HepG2 (cell line): ENCODE results near the gene BSN. TPM values are rescaled to one million over a fixed set of nuclear protein-coding genes. Genes with fewer than 3 reads are reported as not detected.
A peak's percentile ranks its signal among the peaks of the same experiment; 100 is the strongest.

Experiments used
- ARNT ChIP-seq: fragments of 450-650 bp; IDR thresholded peaks from 2 replicates; pipeline ENCODE4 v1.6.1; 2017
- CBFB ChIP-seq: sonication (generic); formaldehyde crosslinking; IDR thresholded peaks from 2 replicates; pipeline ENCODE4 v1.4.0; 2020; ENCODE audit warnings: missing genetic modification reagents
- DZIP1 ChIP-seq: sonication (generic); formaldehyde crosslinking; IDR thresholded peaks from 2 replicates; pipeline ENCODE4 v1.5.0; 2020; ENCODE audit warnings: mild to moderate bottlenecking, missing genetic modification reagents
- GFI1 ChIP-seq: sonication (generic); formaldehyde crosslinking; IDR thresholded peaks from 2 replicates; pipeline ENCODE4 v1.5.0; 2020; ENCODE audit warnings: missing genetic modification reagents, mild to moderate bottlenecking, borderline replicate concordance
- GPN1 ChIP-seq: sonication (generic); formaldehyde crosslinking; IDR thresholded peaks from 2 replicates; pipeline ENCODE4 v1.5.1; 2020; ENCODE audit warnings: missing genetic modification reagents, borderline replicate concordance
- HMGXB4 ChIP-seq, 2 experiments: sonication (generic) in 1 of 2; formaldehyde crosslinking in 1 of 2; IDR thresholded peaks; 2 replicates each; pipeline versions ENCODE4 v1.4.0 to v1.6.1; 2018 to 2020; ENCODE audit warnings: missing genetic modification reagents in 2 of 2, borderline replicate concordance in 1 of 2, low read depth in 1 of 2, mild to moderate bottlenecking in 1 of 2, missing biosample characterization in 1 of 2
- KDM5B ChIP-seq: sonication (generic); formaldehyde crosslinking; IDR thresholded peaks from 2 replicates; pipeline ENCODE4 v1.4.0; 2020; ENCODE audit warnings: missing genetic modification reagents, mild to moderate bottlenecking, borderline replicate concordance
- NCOA5 ChIP-seq: sonication (generic); formaldehyde crosslinking; IDR thresholded peaks from 2 replicates; pipeline ENCODE4 v1.4.0; 2020; ENCODE audit warnings: missing genetic modification reagents
- PBX2 ChIP-seq: IDR thresholded peaks from 2 replicates; pipeline ENCODE4 v1.6.1; 2016; ENCODE audit warnings: control low read depth
- POLR2G ChIP-seq: fragments of 200-400 bp; formaldehyde crosslinking; IDR thresholded peaks from 2 replicates; pipeline ENCODE4 v1.6.1; 2018; ENCODE audit warnings: mild to moderate bottlenecking, low read depth, low read length, moderate library complexity
- RXRB ChIP-seq: IDR thresholded peaks from 2 replicates; pipeline ENCODE4 v1.6.1; 2016; ENCODE audit warnings: borderline replicate concordance, missing genetic modification reagents, missing compliant biosample characterization
- THYN1 ChIP-seq: sonication (generic); formaldehyde crosslinking; IDR thresholded peaks from 2 replicates; pipeline ENCODE4 v1.8.1; 2023; ENCODE audit warnings: low read depth, mild to moderate bottlenecking, moderate library complexity, missing genetic modification reagents, borderline replicate concordance
- ZIK1 ChIP-seq: sonication (generic); formaldehyde crosslinking; IDR thresholded peaks from 2 replicates; pipeline ENCODE4 v1.5.0; 2020; ENCODE audit warnings: mild to moderate bottlenecking, low read depth, missing genetic modification reagents, borderline replicate concordance
- ZKSCAN5 ChIP-seq: sonication (generic); formaldehyde crosslinking; IDR thresholded peaks from 2 replicates; pipeline ENCODE4 v1.5.1; 2020; ENCODE audit warnings: mild to moderate bottlenecking, missing genetic modification reagents
- ZNF33B ChIP-seq: sonication (generic); formaldehyde crosslinking; IDR thresholded peaks from 2 replicates; pipeline ENCODE4 v1.5.1; 2020; ENCODE audit warnings: mild to moderate bottlenecking, missing genetic modification reagents
- ZNF34 ChIP-seq: sonication (generic); formaldehyde crosslinking; IDR thresholded peaks from 2 replicates; pipeline ENCODE4 v1.4.0; 2020; ENCODE audit warnings: mild to moderate bottlenecking, missing genetic modification reagents, borderline replicate concordance
- ZNF383 ChIP-seq: sonication (generic); formaldehyde crosslinking; IDR thresholded peaks from 2 replicates; pipeline ENCODE4 v1.4.0; 2020; ENCODE audit warnings: missing genetic modification reagents, mild to moderate bottlenecking, borderline replicate concordance
- ZNF414 ChIP-seq: sonication (generic); formaldehyde crosslinking; IDR thresholded peaks from 2 replicates; pipeline ENCODE4 v1.5.0; 2020; ENCODE audit warnings: missing genetic modification reagents
- ZNF430 ChIP-seq: sonication (generic); formaldehyde crosslinking; IDR thresholded peaks from 2 replicates; pipeline ENCODE4 v1.9.0; 2021; ENCODE audit warnings: mild to moderate bottlenecking, missing genetic modification reagents
- ZNF44 ChIP-seq: sonication (generic); formaldehyde crosslinking; IDR thresholded peaks from 2 replicates; pipeline ENCODE4 v1.5.1; 2020; ENCODE audit warnings: mild to moderate bottlenecking, missing genetic modification reagents
- ZNF501 ChIP-seq: sonication (generic); formaldehyde crosslinking; IDR thresholded peaks from 2 replicates; pipeline ENCODE4 v1.5.1; 2020; ENCODE audit warnings: mild to moderate bottlenecking, moderate library complexity, missing genetic modification reagents
- ZNF607 ChIP-seq: sonication (generic); formaldehyde crosslinking; IDR thresholded peaks from 2 replicates; pipeline ENCODE4 v1.5.1; 2020; ENCODE audit warnings: missing genetic modification reagents, mild to moderate bottlenecking, borderline replicate concordance
- polyA plus RNA-seq, 8 experiments: library from polyadenylated mRNA; depleted of rRNA in 3 of 8; stranded (reverse) in 7 of 8; unstranded in 1 of 8; fragments of >200 nt; fragmentation: Illumina TruSeq in 4 of 8; extraction: Trizol in 4 of 8; gene quantifications; 2 replicates each; pipeline versions ENCODE4 v1.2.1 to v1.2.3, GENCODE V29; 2011 to 2016; ENCODE audit warnings: low read depth in 4 of 8, missing spikeins in 1 of 8, mixed read lengths in 1 of 8; ENCODE audit not compliant: insufficient read depth in 1 of 8
- total RNA-seq, 5 experiments: library from RNA; depleted of rRNA; stranded (reverse); fragments of >200 nt; fragmentation: Illumina TruSeq; extraction: Trizol; gene quantifications; 2 replicates each; pipeline ENCODE4 v1.2.3, GENCODE V29; 2016; ENCODE audit warnings: low read depth in 1 of 5

Gene BSN
- total and polyA plus RNA-seq, 2 of the 13 experiments (the other 11 are each of a cell fraction or from before 2014, with no cell fraction given): 0.42 to 0.86 TPM

- peak; percentile 86 to 92 for TF ChIP-seq HMGXB4 (CRISPR knock-in tag; IDR thresholded peaks at IDR 0.05; ENCODE audit: borderline replicate concordance in 1 of 2, low read depth in 1 of 2)
- no peak for TF ChIP-seq ZNF34 (CRISPR knock-in tag)
- TF ChIP-seq POLR2G: peak; percentile 63; the same call in 1 of the 2 replicates
- no peak; the same call in 1 of the 2 replicates for TF ChIP-seq ZNF430 (CRISPR knock-in tag)
- peak; percentile 77; the same call in 1 of the 2 replicates for TF ChIP-seq ZNF501 (CRISPR knock-in tag)
- no peak for TF ChIP-seq ZKSCAN5 (CRISPR knock-in tag)
- TF ChIP-seq ARNT: no peak
- TF ChIP-seq ZNF383: peak; percentile 28; the same call in 1 of the 2 replicates
- peak; percentile 55; the same call in 1 of the 2 replicates for TF ChIP-seq KDM5B (CRISPR knock-in tag)
- no peak for TF ChIP-seq ZNF33B (CRISPR knock-in tag)
- TF ChIP-seq DZIP1 (CRISPR knock-in tag): 0 out of 2 replicates have a peak, but pooled peaks have one; percentile 40
- no peak for TF ChIP-seq THYN1 (CRISPR knock-in tag)
- TF ChIP-seq PBX2 (CRISPR knock-in tag): no peak
- TF ChIP-seq ZIK1 (CRISPR knock-in tag): 0 out of 2 replicates have a peak, but pooled peaks have one; percentile 42
- TF ChIP-seq RXRB (CRISPR knock-in tag): 0 out of 2 replicates have a peak, but pooled peaks have one; percentile 20
- TF ChIP-seq GFI1: 0 out of 2 replicates have a peak, but pooled peaks have one; percentile 8
- no peak for TF ChIP-seq GPN1
- TF ChIP-seq ZNF607 (CRISPR knock-in tag): 0 out of 2 replicates have a peak, but pooled peaks have one; percentile 34
- TF ChIP-seq NCOA5 (CRISPR knock-in tag): no peak
- peak; percentile 78; the same call in 1 of the 2 replicates for TF ChIP-seq ZNF414 (CRISPR knock-in tag)
- TF ChIP-seq CBFB (CRISPR knock-in tag): peak; percentile 84; the same call in 1 of the 2 replicates
- TF ChIP-seq ZNF44 (CRISPR knock-in tag): peak; percentile 42; the same call in 1 of the 2 replicates
These were observed 135.0 kb downstream of the BSN start, which contains the start of the genes MST1 and RNF123 (continued) for GRCh38 chr3:49689046-49689907.
